PFSK-1 (cell line): ENCODE data around the gene EN1.

Experiments used
- POLR2AphosphoS5 ChIP-seq: IDR thresholded peaks from 2 replicates; pipeline ENCODE4 v1.6.1; 2012; ENCODE audit warnings: low read depth, mild to moderate bottlenecking, control low read depth, low read length, moderate library complexity
- TF ChIP-seq, protein P1 (sequence below), 2 experiments: IDR thresholded peaks; 2 replicates each; pipeline versions ENCODE4 v1.6.1 to v1.8.0; 2011 to 2012; ENCODE audit warnings: low read depth in 2 of 2, low read length in 2 of 2, control low read depth in 1 of 2, inconsistent platforms in 1 of 2, mild to moderate bottlenecking in 1 of 2, moderate library complexity in 1 of 2; ENCODE audit not compliant: insufficient read depth in 1 of 2

DNA sequence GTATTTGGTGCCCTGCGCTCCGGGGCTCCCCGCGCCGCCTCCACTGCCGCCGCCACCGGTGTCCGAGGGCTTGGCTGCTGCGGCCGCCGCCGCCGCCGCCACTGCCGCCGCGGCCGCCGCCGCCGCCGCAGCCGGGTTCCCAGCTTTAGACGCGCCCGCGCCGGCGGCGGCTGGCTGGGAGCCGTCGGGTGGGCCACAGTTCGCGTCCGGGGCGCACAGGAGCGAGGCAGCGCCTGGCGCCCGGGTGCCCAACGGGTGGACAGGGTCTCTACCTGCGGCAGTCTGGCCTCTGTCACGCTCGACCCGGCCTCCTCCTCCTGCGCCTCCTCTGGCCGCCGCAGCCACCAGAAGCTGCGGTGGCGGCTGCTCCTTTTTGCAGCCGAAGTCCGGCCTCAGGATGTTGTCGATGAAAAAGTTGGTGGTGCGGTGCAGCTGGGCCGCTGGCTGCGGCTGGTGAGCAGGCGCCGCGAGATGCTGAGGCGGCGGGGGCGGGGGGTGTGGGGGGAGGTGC is 951 bp downstream of the EN1 start:
- TF ChIP-seq POLR2AphosphoS5, result no peak
- TF ChIP-seq, protein P1, sequence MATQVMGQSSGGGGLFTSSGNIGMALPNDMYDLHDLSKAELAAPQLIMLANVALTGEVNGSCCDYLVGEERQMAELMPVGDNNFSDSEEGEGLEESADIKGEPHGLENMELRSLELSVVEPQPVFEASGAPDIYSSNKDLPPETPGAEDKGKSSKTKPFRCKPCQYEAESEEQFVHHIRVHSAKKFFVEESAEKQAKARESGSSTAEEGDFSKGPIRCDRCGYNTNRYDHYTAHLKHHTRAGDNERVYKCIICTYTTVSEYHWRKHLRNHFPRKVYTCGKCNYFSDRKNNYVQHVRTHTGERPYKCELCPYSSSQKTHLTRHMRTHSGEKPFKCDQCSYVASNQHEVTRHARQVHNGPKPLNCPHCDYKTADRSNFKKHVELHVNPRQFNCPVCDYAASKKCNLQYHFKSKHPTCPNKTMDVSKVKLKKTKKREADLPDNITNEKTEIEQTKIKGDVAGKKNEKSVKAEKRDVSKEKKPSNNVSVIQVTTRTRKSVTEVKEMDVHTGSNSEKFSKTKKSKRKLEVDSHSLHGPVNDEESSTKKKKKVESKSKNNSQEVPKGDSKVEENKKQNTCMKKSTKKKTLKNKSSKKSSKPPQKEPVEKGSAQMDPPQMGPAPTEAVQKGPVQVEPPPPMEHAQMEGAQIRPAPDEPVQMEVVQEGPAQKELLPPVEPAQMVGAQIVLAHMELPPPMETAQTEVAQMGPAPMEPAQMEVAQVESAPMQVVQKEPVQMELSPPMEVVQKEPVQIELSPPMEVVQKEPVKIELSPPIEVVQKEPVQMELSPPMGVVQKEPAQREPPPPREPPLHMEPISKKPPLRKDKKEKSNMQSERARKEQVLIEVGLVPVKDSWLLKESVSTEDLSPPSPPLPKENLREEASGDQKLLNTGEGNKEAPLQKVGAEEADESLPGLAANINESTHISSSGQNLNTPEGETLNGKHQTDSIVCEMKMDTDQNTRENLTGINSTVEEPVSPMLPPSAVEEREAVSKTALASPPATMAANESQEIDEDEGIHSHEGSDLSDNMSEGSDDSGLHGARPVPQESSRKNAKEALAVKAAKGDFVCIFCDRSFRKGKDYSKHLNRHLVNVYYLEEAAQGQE (IDR thresholded peaks at IDR 0.05; ENCODE audit: insufficient read depth in 1 of 2, low read depth in 2 of 2, low read length in 2 of 2), result no peak
